Erythroblast (primary cell): ENCODE results near the gene MTHFD1.
A peak's percentile ranks its signal among the peaks of the same experiment; 100 is the strongest.

Experiments used
- DNase-seq, 2 experiments: peaks; one replicate each; lab custom pipeline; 2025; lab: John Stamatoyannopoulos, UW
- GATA1 ChIP-seq: IDR thresholded peaks from 2 replicates; pipeline ENCODE4 v1.6.1; 2011; ENCODE audit warnings: low read depth, mild to moderate bottlenecking, control low read depth, low read length, moderate library complexity
- POLR2A ChIP-seq: IDR thresholded peaks from 2 replicates; pipeline ENCODE4 v1.6.1; 2011; ENCODE audit warnings: mild to moderate bottlenecking, low read length

The MTHFD1 gene

GRCh38 chr14:64444984-64445845, 57.1 kb downstream of the MTHFD1 start:
- DNase-seq: no peak
- TF ChIP-seq GATA1 (no peak), POLR2A (no peak)

GRCh38 chr14:64447876-64448670, 59.9 kb downstream of the MTHFD1 start:
- DNase-seq: no peak
- TF ChIP-seq POLR2A: no peak
- no peak for TF ChIP-seq GATA1

GRCh38 chr14:64450255-64450654, 62.1 kb downstream of the MTHFD1 start:
- TF ChIP-seq GATA1 (no peak), POLR2A (no peak)

GRCh38 chr14:64454671-64455070, 66.5 kb downstream of the MTHFD1 start:
- DNase-seq: no peak
- no peak for TF ChIP-seq POLR2A
- no peak for TF ChIP-seq GATA1

More at GRCh38 chr14:64450255-64450654, 62.1 kb downstream of the MTHFD1 start:
- no peak for DNase-seq

GRCh38 chr14:64459405-64460136, 71.4 kb downstream of the MTHFD1 start:
- no peak for TF ChIP-seq POLR2A
- no peak for TF ChIP-seq GATA1
- DNase-seq: no peak

- no peak for TF ChIP-seq GATA1
- TF ChIP-seq POLR2A: no peak
- DNase-seq: no peak
These were observed 73.1 kb downstream of the MTHFD1 start for GRCh38 chr14:64461221-64461620.

GRCh38 chr14:64463195-64463594, 75.0 kb downstream of the MTHFD1 start:
- DNase-seq: no peak
- TF ChIP-seq POLR2A: no peak
- TF ChIP-seq GATA1: no peak

- TF ChIP-seq POLR2A (no peak), GATA1 (no peak)
- no peak for DNase-seq
These were observed 75.7 kb downstream of the MTHFD1 start for GRCh38 chr14:64463873-64464272.

GRCh38 chr14:64464651-64465050, 76.5 kb downstream of the MTHFD1 start:
- TF ChIP-seq POLR2A (no peak), GATA1 (no peak)
- no peak for DNase-seq

GRCh38 chr14:64465191-64465822, 77.2 kb downstream of the MTHFD1 start, which contains the start of gene AKAP5:
AKAP5 (plus strand) TSS chr14:64465499; CDS start chr14:64468395, 2,896 bp downstream.
- DNase-seq: peak; percentile 73 to 78
- TF ChIP-seq POLR2A: no peak
- no peak for TF ChIP-seq GATA1

GRCh38 chr14:64465831-64466554, 77.8 kb downstream of the MTHFD1 start:
- peak; percentile 25 to 45 for DNase-seq
- TF ChIP-seq POLR2A: no peak

- TF ChIP-seq GATA1 (no peak), POLR2A (no peak)
- DNase-seq: peak; percentile 21 to 45
These were observed 78.9 kb downstream of the MTHFD1 start for GRCh38 chr14:64467101-64467500.
